ENCODE data around the gene PGM3. TPM values are rescaled to one million over a fixed set of nuclear protein-coding genes. Genes with fewer than 3 reads are reported as not detected.
A peak's percentile ranks its signal among the peaks of the same experiment; 100 is the strongest.

Gene PGM3
- total and polyA plus RNA-seq, 2 of the 4 experiments (the other 2 are of a cell fraction) = 68.4 to 336 TPM

DNA sequence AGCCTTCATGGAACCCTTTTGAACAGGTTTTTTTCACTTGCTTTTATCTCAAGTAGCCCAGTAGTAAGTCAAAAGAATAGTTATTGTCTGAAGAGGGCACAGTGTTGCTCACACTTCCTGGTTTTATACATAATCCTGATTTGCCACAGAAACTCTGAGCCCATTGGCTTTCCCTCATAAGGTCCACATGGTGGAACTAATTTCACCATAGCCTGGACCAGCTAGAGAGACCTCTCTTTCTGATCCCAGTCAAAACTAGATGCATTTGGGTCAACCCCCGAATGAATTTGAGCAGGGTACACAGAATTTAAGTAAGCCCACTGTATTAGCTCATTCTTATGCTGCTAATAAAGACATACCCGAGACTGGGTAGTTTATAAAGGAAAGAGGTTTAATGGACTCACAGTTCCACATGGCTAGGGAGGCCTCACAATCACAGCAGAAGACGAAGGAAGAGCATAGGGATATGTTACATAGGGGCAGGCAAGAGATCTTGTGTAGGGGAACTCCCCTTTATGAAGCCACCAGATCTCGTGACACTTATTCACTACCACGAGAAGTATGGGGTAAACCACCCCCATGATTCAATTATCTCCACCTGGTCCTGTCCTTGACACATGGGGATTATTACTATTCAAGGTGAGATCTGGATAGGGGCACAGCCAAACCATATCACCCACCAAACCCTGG, 6.3 kb upstream of the PGM3 start (continued):
- TF ChIP-seq MAZ (IDR thresholded peaks at IDR 0.05; ENCODE audit: borderline replicate concordance, low read depth, low read length) = no peak
- TF ChIP-seq RAD21 (IDR thresholded peaks at IDR 0.05; ENCODE audit: low read length) = no peak

DNA sequence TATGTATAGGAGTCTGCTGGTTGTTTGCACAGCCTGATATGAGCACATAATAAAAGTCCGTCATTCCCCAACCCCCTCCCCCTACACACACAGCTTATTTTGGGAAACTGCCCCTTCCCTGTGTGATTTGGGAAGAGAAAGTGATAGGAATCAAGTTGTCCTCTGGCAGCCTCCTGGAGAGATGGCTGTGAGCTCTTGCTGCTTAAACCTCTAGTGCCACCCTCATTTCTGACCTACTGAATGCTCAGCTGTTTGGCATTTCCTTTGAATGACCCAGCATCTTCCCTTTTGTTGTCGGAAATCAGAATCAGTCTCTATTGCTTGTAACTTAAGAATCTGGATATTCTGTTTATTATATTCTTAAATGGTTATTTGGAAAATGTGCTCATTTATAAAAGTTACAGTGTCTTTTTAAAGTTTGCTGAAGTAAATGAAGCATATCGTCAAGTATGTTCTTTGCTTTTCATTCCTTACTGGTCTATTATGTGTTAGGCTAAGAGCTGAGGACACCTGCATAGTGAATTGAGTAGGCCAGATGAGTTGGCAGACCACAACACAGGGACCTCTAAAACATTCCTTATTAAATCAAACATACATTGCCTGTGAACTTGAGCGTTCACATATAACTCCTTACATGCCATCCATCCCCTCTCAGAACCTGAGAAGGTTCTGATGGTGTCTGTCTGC, 5.6 kb upstream of the PGM3 start:
- H3K27ac ChIP-seq (ENCODE audit: insufficient read depth, low read length) = peak overlapping the region; percentile 49; the same call in 1 of the 2 replicates
- peaks cover 12 to 15% of the 10 kb centered on the region in 2 experiments; a peak in 2 of 4 replicates for H3K79me1 ChIP-seq (ENCODE audit: low read depth in 1 of 2, low read length in 2 of 2)
- H2BK5ac ChIP-seq (ENCODE audit: low read depth, low read length, poor library complexity, severe bottlenecking) = peak overlapping the region; percentile 72
- peak overlapping the region; percentile 70; the same call in 1 of the 2 replicates for H3K18ac ChIP-seq (ENCODE audit: low read depth, low read length)
- ChIA-PET POLR2A (ENCODE audit: unreplicated experiment) (no interaction called here), CTCF (interaction anchor here (2.7 kb wide), 1 partner anchor 131 kb away, joined by 19 read pairs; the partner anchor contains the start of gene DOP1A)
- H2BK15ac ChIP-seq (ENCODE audit: low read depth, low read length) = 0 out of 3 replicates have a peak overlapping the region, but pooled peaks have one; percentile 20
- H3K27me3 ChIP-seq (ENCODE audit: control insufficient read depth, insufficient read depth, low read length) = no peaks in the 10 kb centered on the region
- peak overlapping the region in 1 of 2 experiments; percentile 34; a peak in 3 of 4 replicates for H4K8ac ChIP-seq (ENCODE audit: low read depth in 2 of 2, low read length in 2 of 2)
- H3K4me2 ChIP-seq (ENCODE audit: low read depth, low read length) = peak overlapping the region; percentile 87; the same call in 1 of the 2 replicates
- ATAC-seq (ENCODE audit: low read depth) (peak; percentile 36; the same call in 1 of the 2 replicates), DNase-seq (peak; percentile 69)
- H3K4me3 ChIP-seq (ENCODE audit: insufficient read depth, low read depth, low read length) = no peak overlapping the region
- BruUV-seq (replicated peaks) = no TSS peak
- no CpG with 5 or more reads among the region's 4 CpGs for WGBS, 2 experiments (ENCODE audit: extremely low coverage in 2 of 2, insufficient read length in 1 of 2)
- in situ Hi-C loops (cut with MboI; ENCODE audit: low sequenced_read_pairs) = loop anchor here (5.0 to 10.0 kb wide), 2 partner anchors 131 to 954 kb away; partner anchors contain the start of genes DOP1A, IBTK and UBE3D
- no peak overlapping the region for H2AK9ac ChIP-seq (replicated peaks; ENCODE audit: low read depth, low read length, poor library complexity)
- H2BK20ac ChIP-seq (ENCODE audit: low read depth, low read length) = peak overlapping the region; percentile 37; the same call in 1 of the 2 replicates
- H3K23ac ChIP-seq (ENCODE audit: low read depth, low read length) = no peak overlapping the region; the same call in 1 of the 2 replicates
- H3K4ac ChIP-seq (ENCODE audit: low read depth, low read length) = peak overlapping the region; percentile 14; the same call in 1 of the 2 replicates
- H3K36me3 ChIP-seq (ENCODE audit: control insufficient read depth, insufficient read depth, low read length) = peaks cover 11% of the 10 kb centered on the region
- H3K9me1 ChIP-seq (ENCODE audit: insufficient read depth, low read length) = peaks cover 13% of the 10 kb centered on the region
- H4K5ac ChIP-seq (ENCODE audit: low read depth, low read length) = peak overlapping the region; percentile 68; the same call in 1 of the 2 replicates
- peak overlapping the region; percentile 5; the same call in 1 of the 2 replicates for H2BK120ac ChIP-seq (ENCODE audit: low read depth, low read length)
- 0 out of 2 replicates have a peak overlapping the region, but pooled peaks have one; percentile 16 for H3K56ac ChIP-seq (ENCODE audit: extremely low read depth, insufficient read depth, low read length)
- intact Hi-C loops (cut with micrococcal nuclease) = no loop called here
- no peak overlapping the region for H2AK5ac ChIP-seq (ENCODE audit: low read depth, low read length)
- H3K9ac ChIP-seq (ENCODE audit: low read depth, low read length) = peak overlapping the region; percentile 52; the same call in 1 of the 2 replicates
- no peak overlapping the region for H4K91ac ChIP-seq (ENCODE audit: insufficient read depth, low read depth, low read length)
- H4K20me1 ChIP-seq (ENCODE audit: insufficient read depth, low read length) = no peaks in the 10 kb centered on the region
- H3K9me3 ChIP-seq (ENCODE audit: control insufficient read depth, insufficient read depth, low read length) = no peaks in the 10 kb centered on the region
- peaks cover 17% of the 10 kb centered on the region for H3K4me1 ChIP-seq (ENCODE audit: control insufficient read depth, insufficient read depth, low read length)
- TF ChIP-seq NFE2L2 (IDR thresholded peaks at IDR 0.05; ENCODE audit: low read depth, low read length) = peak; percentile 70; the same call in 1 of the 2 replicates
- TF ChIP-seq SMC3 (IDR thresholded peaks at IDR 0.05; ENCODE audit: low read depth, low read length) = no peak
- H3K14ac ChIP-seq (replicated peaks; ENCODE audit: low read depth, low read length) = peak overlapping the region; percentile 31; the same call in 1 of the 2 replicates
- dilution Hi-C loops (cut with HindIII; ENCODE audit: low sequenced_read_pairs, unreplicated experiment) = no loop called here
- no peak overlapping the region for H2AFZ ChIP-seq (replicated peaks; ENCODE audit: low read length, poor library complexity)
